HepG2 (cell line): ENCODE measurements around the gene RBP2. TPM values are rescaled to one million over a fixed set of nuclear protein-coding genes. Genes with fewer than 3 reads are reported as not detected.
A peak's percentile ranks its signal among the peaks of the same experiment; 100 is the strongest.

ENCODE experiments used
- ATAC-seq: fragments of 200-7000 bp; cut with Tn5 transposase; 3 replicates; pipeline ENCODE4 v1.9.1; 2020; ENCODE audit warnings: mild to moderate bottlenecking, moderate library complexity
- BruUV-seq: library from RNA; stranded (reverse); fragments of 400-500 nt; replicated peaks from 2 replicates; lab custom pipeline; 2021; lab: Mats Ljungman, UMichigan
- CTCF ChIA-PET: fragments of 300-600 bp; formaldehyde crosslinking; extraction: SDS; loops from one replicate; lab custom pipeline; 2021; ENCODE audit warnings: low total read pairs, inconsistent platforms, low intra/inter-chr PET ratio; lab: Yijun Ruan, JAX
- POLR2A ChIA-PET: fragments of 350-600 bp; sonication (Branson Sonifier 250); formaldehyde crosslinking; loops from one replicate; lab custom pipeline; 2020; ENCODE audit warnings: antibody characterized with exemption, inconsistent platforms; lab: Yijun Ruan, JAX
- DNase-seq: peaks from one replicate; pipeline ENCODE4 v3.0.0-alpha.2; 2015; ENCODE audit warnings: low spot score
- FAIRE-seq: peaks from 3 replicates; lab custom pipeline; 2011; peaks lifted over from hg19 to GRCh38; lab: Jason Lieb, UNC
- H2AFZ ChIP-seq: one replicate; pipeline ENCODE4 v1.6.1; 2011; ENCODE audit warnings: low read length, inconsistent platforms
- H3K27ac ChIP-seq: fragments of 300-600 bp; 3 replicates; pipeline ENCODE4 v1.8.0; 2011; ENCODE audit warnings: mixed run types, mild to moderate bottlenecking, mixed read lengths, low read length, inconsistent platforms; ENCODE audit not compliant: insufficient read depth; ENCODE audit errors: extremely low read length
- H3K27me3 ChIP-seq, 2 experiments: fragments of 200-600 bp in 1 of 2; 2 replicates in 1 of 2; 3 replicates in 1 of 2; pipeline versions ENCODE4 v1.6.0 to v1.8.0; 2011; ENCODE audit warnings: low read length in 2 of 2, mild to moderate bottlenecking in 2 of 2, moderate library complexity in 2 of 2, inconsistent platforms in 1 of 2; ENCODE audit not compliant: insufficient read depth in 2 of 2, control insufficient read depth in 1 of 2
- H3K36me3 ChIP-seq, 2 experiments: fragments of 200-600 bp in 1 of 2; replicated peaks in 1 of 2; 2 replicates in 1 of 2; 3 replicates in 1 of 2; pipeline versions ENCODE4 v1.5.1 to v1.8.0; 2011; ENCODE audit warnings: low read length in 2 of 2, inconsistent platforms in 1 of 2; ENCODE audit not compliant: insufficient read depth in 2 of 2, control insufficient read depth in 1 of 2
- H3K4me1 ChIP-seq: 2 replicates; pipeline ENCODE4 v1.5.1; 2012; ENCODE audit warnings: low read length, inconsistent platforms; ENCODE audit not compliant: insufficient read depth
- H3K4me2 ChIP-seq: 2 replicates; pipeline ENCODE4 v1.6.0; 2011; ENCODE audit warnings: low read depth, low read length, inconsistent platforms
- H3K4me3 ChIP-seq, 3 experiments: fragments of 200-600 bp in 1 of 3; sonication (generic), shearing (Covaris generic) in 1 of 3; replicated peaks in 1 of 3; 2 replicates each; pipeline ENCODE4 v1.5.1; 2011 to 2016; ENCODE audit warnings: low read length in 3 of 3, inconsistent platforms in 2 of 3, low read depth in 2 of 3, mild to moderate bottlenecking in 2 of 3, control low read depth in 1 of 3, mixed read lengths in 1 of 3; ENCODE audit not compliant: insufficient read depth in 1 of 3
- H3K79me2 ChIP-seq: one replicate; pipeline ENCODE4 v1.6.1; 2011; ENCODE audit warnings: low read length, inconsistent platforms; ENCODE audit not compliant: insufficient read depth
- H3K9ac ChIP-seq: 2 replicates; pipeline ENCODE4 v1.6.0; 2011; ENCODE audit warnings: mild to moderate bottlenecking, low read depth, low read length, inconsistent platforms; ENCODE audit not compliant: insufficient read depth
- H3K9me3 ChIP-seq: 2 replicates; pipeline ENCODE4 v1.5.1; 2012; ENCODE audit warnings: mild to moderate bottlenecking, low read length
- H4K20me1 ChIP-seq: 2 replicates; pipeline ENCODE4 v1.6.0; 2011; ENCODE audit warnings: inconsistent platforms, mild to moderate bottlenecking, low read length, moderate library complexity; ENCODE audit not compliant: insufficient read depth
- HDAC6 ChIP-seq: fragments of 200-600 bp; sonication (generic); IDR thresholded peaks from 2 replicates; pipeline ENCODE4 v1.7.0; 2017; ENCODE audit warnings: mild to moderate bottlenecking, antibody characterized with exemption, low read length, low read depth
- NR2F1 ChIP-seq, 2 experiments: fragments of 450-650 bp in 1 of 2; formaldehyde crosslinking in 1 of 2; IDR thresholded peaks; 2 replicates each; pipeline versions ENCODE4 v1.5.0 to v1.6.1; 2016 to 2020; ENCODE audit warnings: mild to moderate bottlenecking in 1 of 2, missing compliant biosample characterization in 1 of 2, missing genetic modification reagents in 1 of 2, moderate library complexity in 1 of 2
- RARA ChIP-seq: IDR thresholded peaks from 2 replicates; pipeline ENCODE4 v1.6.1; 2016; ENCODE audit warnings: missing genetic modification reagents, missing compliant biosample characterization
- SKI ChIP-seq: fragments of 450-650 bp; IDR thresholded peaks from one replicate; pipeline ENCODE4 v1.6.1; 2018; ENCODE audit warnings: mild to moderate bottlenecking; ENCODE audit not compliant: partially characterized antibody
- SOX6 ChIP-seq, 2 experiments: fragments of 450-650 bp in 1 of 2; sonication (generic) in 1 of 2; formaldehyde crosslinking in 1 of 2; IDR thresholded peaks; 2 replicates each; pipeline versions ENCODE4 v1.4.0 to v1.6.1; 2017 to 2020; ENCODE audit warnings: antibody characterized with exemption in 1 of 2, mild to moderate bottlenecking in 1 of 2, missing genetic modification reagents in 1 of 2
- TOE1 ChIP-seq: sonication (generic); formaldehyde crosslinking; IDR thresholded peaks from 2 replicates; pipeline ENCODE4 v1.4.0; 2020; ENCODE audit warnings: mild to moderate bottlenecking, missing genetic modification reagents
- WIZ ChIP-seq: sonication (generic); formaldehyde crosslinking; IDR thresholded peaks from 2 replicates; pipeline ENCODE4 v1.5.1; 2020; ENCODE audit warnings: mild to moderate bottlenecking, missing genetic modification reagents
- ZNF12 ChIP-seq: sonication (generic); formaldehyde crosslinking; IDR thresholded peaks from 2 replicates; pipeline ENCODE4 v1.5.0; 2020; ENCODE audit warnings: missing genetic modification reagents
- ZNF746 ChIP-seq: sonication (generic); formaldehyde crosslinking; IDR thresholded peaks from 2 replicates; pipeline ENCODE4 v1.8.0; 2022; ENCODE audit warnings: mild to moderate bottlenecking, missing genetic modification reagents
- WGBS: methylation state at CpG from one replicate; pipeline ENCODE4 v1.1.6; 2017; ENCODE audit warnings: low lambda C conversion rate; 5-methylcytosine and 5-hydroxymethylcytosine counted together
- in situ Hi-C: cut with HindIII; loops from 2 replicates; pipeline ENCODE4 v1.10.0; 2017; ENCODE audit warnings: low pct_unique_long_range_greater_than_20kb; ENCODE audit not compliant: extremely low pct_ligation_motif_present
- intact Hi-C: fragments of 100-400 bp; cut with micrococcal nuclease; formaldehyde crosslinking; loops from one replicate; pipeline ENCODE4 v1.10.0; 2022; ENCODE audit not compliant: unreplicated experiment
- polyA plus RNA-seq, 8 experiments: library from polyadenylated mRNA; depleted of rRNA in 3 of 8; stranded (reverse) in 7 of 8; unstranded in 1 of 8; fragments of >200 nt; fragmentation: Illumina TruSeq in 4 of 8; extraction: Trizol in 4 of 8; gene quantifications; 2 replicates each; pipeline versions ENCODE4 v1.2.1 to v1.2.3, GENCODE V29; 2011 to 2016; ENCODE audit warnings: low read depth in 4 of 8, missing spikeins in 1 of 8, mixed read lengths in 1 of 8; ENCODE audit not compliant: insufficient read depth in 1 of 8
- total RNA-seq, 5 experiments: library from RNA; depleted of rRNA; stranded (reverse); fragments of >200 nt; fragmentation: Illumina TruSeq; extraction: Trizol; gene quantifications; 2 replicates each; pipeline ENCODE4 v1.2.3, GENCODE V29; 2016; ENCODE audit warnings: low read depth in 1 of 5
- TF ChIP-seq, protein P1 (sequence below): sonication (generic); formaldehyde crosslinking; IDR thresholded peaks from 2 replicates; pipeline ENCODE4 v1.5.0; 2020; ENCODE audit warnings: missing genetic modification reagents
- TF ChIP-seq, protein P2 (sequence below): IDR thresholded peaks from 2 replicates; pipeline ENCODE4 v1.6.1; 2012; ENCODE audit warnings: low read depth, low read length, improper control_type of control experiment

The RBP2 gene
- total and polyA plus RNA-seq, 2 of the 13 experiments (the other 11 are each of a cell fraction or from before 2014, with no cell fraction given), result 0.17 to 2.5 TPM

DNA sequence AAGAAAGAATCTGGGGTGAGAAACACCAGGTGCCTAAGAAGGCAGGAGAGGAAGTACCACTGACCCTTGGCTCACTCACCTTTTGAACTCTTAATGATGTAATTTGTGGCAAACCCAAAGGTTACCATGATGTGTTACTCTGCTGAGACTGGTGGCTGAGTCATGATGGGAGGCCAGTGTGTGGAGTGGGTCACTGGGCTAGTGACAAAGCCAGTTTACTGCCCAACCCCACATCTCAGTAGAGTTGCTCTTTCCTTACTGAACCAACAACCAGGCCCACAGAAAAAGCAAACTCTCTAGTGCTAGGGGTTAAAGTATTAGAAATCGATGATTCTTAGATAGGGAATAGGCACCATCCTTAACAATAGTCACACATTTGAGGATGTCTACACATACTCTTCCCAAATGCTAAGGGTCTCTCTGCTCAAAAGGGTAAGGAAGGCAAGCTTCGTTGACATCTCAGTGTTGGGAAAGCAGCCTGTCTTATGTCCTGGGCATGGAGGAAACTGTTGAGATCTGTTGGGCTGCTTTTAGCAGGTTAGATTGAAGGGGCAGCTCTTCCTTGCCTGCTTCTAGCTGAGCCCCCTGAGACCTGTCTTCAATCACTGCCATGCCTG lies 3.1 kb downstream of the RBP2 start:
- whole genome bisulfite sequencing, result 92% methylated on average over 1 of the region's 2 CpGs
- no peak overlapping the region for H2AFZ ChIP-seq

More for the DNA sequence above, 3.1 kb downstream of the RBP2 start:
- POLR2A ChIA-PET, result no interaction called here
- in situ Hi-C loops (no loop called here), intact Hi-C loops (no loop called here)
- H3K36me3 ChIP-seq, result no peaks in the 10 kb centered on the region
- no peak overlapping the region for H3K4me2 ChIP-seq
- no peaks in the 10 kb centered on the region for H3K27me3 ChIP-seq
- DNase-seq (no peak), ATAC-seq (no peak), FAIRE-seq (no peak)
- no peak overlapping the region for H3K9ac ChIP-seq
- no peaks in the 10 kb centered on the region for H4K20me1 ChIP-seq
- no peaks in the 10 kb centered on the region for H3K9me3 ChIP-seq
- H3K4me3 ChIP-seq, result no peak overlapping the region
- H3K79me2 ChIP-seq, result no peaks in the 10 kb centered on the region
- peaks cover 24% of the 10 kb centered on the region for H3K4me1 ChIP-seq
- TF ChIP-seq RARA (peak; percentile 67), NR2F1 (CRISPR knock-in tag; IDR thresholded peaks at IDR 0.05) (0 out of 4 replicates have a peak, but pooled peaks of 1 of the 2 experiments have one; percentile 18), WIZ (CRISPR knock-in tag) (no peak), ZNF12 (no peak), HDAC6 (no peak), TOE1 (CRISPR knock-in tag) (no peak), ZNF746 (CRISPR knock-in tag) (no peak), SKI (no peak), SOX6 (IDR thresholded peaks at IDR 0.05) (no peak), SOX6 (CRISPR knock-in tag; IDR thresholded peaks at IDR 0.05) (no peak)
- TF ChIP-seq, protein P1, sequence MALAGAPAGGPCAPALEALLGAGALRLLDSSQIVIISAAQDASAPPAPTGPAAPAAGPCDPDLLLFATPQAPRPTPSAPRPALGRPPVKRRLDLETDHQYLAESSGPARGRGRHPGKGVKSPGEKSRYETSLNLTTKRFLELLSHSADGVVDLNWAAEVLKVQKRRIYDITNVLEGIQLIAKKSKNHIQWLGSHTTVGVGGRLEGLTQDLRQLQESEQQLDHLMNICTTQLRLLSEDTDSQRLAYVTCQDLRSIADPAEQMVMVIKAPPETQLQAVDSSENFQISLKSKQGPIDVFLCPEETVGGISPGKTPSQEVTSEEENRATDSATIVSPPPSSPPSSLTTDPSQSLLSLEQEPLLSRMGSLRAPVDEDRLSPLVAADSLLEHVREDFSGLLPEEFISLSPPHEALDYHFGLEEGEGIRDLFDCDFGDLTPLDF (CRISPR knock-in tag), result no peak
- TF ChIP-seq, protein P2, sequence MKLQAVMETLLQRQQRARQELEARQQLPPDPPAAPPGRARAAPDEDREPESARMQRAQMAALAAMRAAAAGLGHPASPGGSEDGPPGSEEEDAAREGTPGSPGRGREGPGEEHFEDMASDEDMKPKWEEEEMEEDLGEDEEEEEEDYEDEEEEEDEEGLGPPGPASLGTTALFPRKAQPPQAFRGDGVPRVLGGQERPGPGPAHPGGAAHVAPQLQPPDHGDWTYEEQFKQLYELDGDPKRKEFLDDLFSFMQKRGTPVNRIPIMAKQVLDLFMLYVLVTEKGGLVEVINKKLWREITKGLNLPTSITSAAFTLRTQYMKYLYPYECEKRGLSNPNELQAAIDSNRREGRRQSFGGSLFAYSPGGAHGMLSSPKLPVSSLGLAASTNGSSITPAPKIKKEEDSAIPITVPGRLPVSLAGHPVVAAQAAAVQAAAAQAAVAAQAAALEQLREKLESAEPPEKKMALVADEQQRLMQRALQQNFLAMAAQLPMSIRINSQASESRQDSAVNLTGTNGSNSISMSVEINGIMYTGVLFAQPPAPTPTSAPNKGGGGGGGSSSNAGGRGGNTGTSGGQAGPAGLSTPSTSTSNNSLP, result no peak
- TF ChIP-seq, all 625 proteins: peak for 2
- no peak overlapping the region for H3K27ac ChIP-seq
- CTCF ChIA-PET, result no interaction called here
- BruUV-seq, result no TSS peak
